GM10847 (cell line): ENCODE measurements around the gene PDGFA.

Experiments used
- POLR2A ChIP-seq: IDR thresholded peaks from 2 replicates; pipeline ENCODE4 v1.6.1; 2011; ENCODE audit not compliant: insufficient read length; ENCODE audit errors: extremely low read depth

Gene PDGFA

DNA sequence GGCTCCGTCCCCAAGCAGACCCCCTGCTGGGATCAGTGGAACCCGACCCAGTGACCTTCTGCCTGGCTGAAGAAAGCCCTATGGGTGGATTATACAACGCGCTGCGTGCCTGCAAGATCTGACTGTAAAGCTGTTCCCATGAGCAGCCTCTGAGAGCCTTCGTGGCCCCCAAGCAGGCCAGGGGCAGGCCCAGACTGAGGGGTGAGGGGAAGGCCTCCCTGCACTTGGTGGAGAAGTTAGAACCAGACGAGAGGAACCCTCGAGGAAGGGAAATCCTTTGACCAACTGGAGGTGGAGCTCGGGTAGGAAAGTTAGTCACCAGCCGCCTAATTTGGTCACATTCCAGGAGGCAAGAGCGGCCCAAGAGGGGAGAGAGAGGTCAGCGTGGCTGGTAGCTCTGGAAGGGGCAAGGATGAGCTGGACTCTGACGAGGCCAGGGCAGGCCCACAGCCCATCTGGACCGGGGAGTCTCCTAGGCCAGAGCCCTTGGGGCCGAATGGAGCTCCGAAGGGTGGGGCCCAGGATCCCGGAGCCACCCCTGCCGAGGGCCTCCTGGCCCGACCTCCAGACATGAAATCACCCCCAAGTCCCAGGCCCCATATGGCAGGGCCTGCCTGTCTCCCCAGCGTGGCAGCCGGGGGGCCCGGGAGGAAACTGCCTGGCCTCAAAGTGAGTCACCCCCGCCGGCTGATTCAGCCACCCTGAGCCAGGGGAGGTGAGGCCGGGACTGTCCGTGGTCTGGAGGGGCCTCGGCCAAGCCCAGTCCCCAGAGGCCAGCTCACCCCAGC lies 23.3 kb upstream of the PDGFA start:
- TF ChIP-seq POLR2A: no peak

GRCh38 chr7:542131-542712 lies 22.6 kb upstream of the PDGFA start:
- TF ChIP-seq POLR2A: no peak

DNA sequence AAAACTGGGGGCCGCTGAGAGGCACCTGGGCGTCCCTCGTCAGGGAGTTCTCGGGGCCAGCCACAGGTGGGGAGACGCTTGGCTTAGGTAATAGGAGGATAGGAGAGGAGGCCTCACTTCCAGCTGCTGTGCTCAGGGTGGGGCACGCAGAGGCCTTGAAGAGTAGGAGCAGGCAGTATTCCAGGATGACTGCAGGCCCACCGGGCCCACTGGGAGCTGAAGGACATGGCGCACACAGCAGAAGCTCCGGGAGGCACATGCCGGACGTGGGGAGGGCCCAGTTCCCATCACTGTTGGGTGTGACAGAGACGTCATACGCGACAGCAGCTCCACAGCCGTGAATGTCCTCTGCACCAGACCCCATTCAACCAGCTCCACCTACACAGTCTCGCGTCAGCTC lies 22.0 kb upstream of the PDGFA start:
- TF ChIP-seq POLR2A: no peak

DNA sequence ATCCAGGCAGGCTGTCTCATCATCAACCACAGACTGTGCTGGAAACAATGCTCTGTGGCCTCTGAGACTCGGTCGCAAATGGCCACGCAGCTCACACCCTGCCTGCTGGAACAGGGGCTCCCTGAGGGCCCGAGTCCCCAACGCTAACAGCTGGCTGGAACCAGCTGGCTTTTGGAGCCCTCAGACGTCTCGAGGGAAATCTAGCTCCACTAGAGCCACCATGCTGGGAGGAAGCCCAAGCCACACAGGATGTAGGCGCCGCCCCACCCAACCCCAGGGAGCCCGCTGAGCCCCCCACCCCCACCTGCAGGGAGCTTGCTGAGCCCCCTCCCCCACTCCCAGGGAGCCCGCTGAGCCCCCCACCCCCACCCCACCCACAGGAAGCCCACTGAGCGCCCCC lies 21.4 kb upstream of the PDGFA start:
- no peak for TF ChIP-seq POLR2A

GRCh38 chr7:540579-540978 lies 20.9 kb upstream of the PDGFA start:
- TF ChIP-seq POLR2A: no peak

- TF ChIP-seq POLR2A: no peak
Observed at GRCh38 chr7:539731-540411, 20.2 kb upstream of the PDGFA start.

GRCh38 chr7:538764-539685 lies 19.4 kb upstream of the PDGFA start:
- no peak for TF ChIP-seq POLR2A

- TF ChIP-seq POLR2A: no peak
Observed at GRCh38 chr7:537911-538634, 18.4 kb upstream of the PDGFA start.

DNA sequence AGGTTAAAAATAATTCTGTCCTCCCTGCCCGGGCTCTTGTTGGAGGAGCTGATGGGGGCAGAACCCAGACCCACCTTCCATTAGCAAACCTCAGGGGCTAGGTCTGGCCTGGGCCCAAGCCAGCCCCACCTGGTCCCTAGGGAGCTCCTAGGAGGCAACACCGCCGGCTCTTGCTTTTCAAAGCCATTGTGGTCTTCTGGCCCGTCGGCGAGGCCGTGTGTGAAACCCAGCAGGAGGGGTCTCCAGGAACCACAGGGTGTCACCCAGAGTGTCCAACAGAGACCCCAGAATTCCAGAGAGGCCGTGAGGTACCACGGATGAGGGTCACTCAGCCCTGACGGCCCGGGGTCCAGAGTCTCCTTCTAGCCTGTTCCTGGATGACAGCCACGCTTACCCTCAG lies 16.6 kb upstream of the PDGFA start:
- TF ChIP-seq POLR2A: no peak

GRCh38 chr7:534959-535358 lies 15.3 kb upstream of the PDGFA start:
- TF ChIP-seq POLR2A: no peak

DNA sequence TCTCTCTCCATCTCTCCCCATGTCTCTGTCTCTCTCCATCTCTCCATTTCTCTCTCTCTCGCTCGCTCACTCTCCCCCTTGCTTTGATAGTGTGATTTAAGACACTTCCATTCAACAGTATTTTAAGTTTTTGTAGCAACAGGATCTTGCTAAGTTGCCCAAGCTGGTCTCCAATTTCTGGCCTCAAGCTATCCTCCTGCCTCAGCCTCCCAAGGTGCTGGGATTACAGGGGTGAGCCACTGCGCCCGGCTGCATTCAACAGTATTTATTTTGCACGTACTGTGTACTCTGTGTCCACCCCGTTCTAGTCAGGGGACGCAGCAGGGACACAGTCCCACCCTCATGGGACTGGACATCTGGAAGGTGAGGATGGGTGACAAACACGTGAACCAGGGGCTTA lies 14.4 kb upstream of the PDGFA start:
- TF ChIP-seq POLR2A: no peak

GRCh38 chr7:533266-533665 lies 13.6 kb upstream of the PDGFA start:
- TF ChIP-seq POLR2A: no peak

GRCh38 chr7:532379-533143 lies 12.9 kb upstream of the PDGFA start:
- TF ChIP-seq POLR2A: no peak

GRCh38 chr7:531777-532176 lies 12.1 kb upstream of the PDGFA start:
- no peak for TF ChIP-seq POLR2A

- no peak for TF ChIP-seq POLR2A
Observed at GRCh38 chr7:528451-528850, 8.8 kb upstream of the PDGFA start.
